NCI-H2171 treated with DMSO at 0.1 percent for 48 hours (cell line): ENCODE results near the gene CRISP1.
"Not testable (repeated sequence)": the region's sequence is repeated elsewhere in the genome, so short reads cannot be mapped to it uniquely, and the experiment has no call there.

Experiments
- DNase-seq: peaks from one replicate; lab custom pipeline; 2025; lab: John Stamatoyannopoulos, UW

The CRISP1 gene

GRCh38 chr6:49866485-49866943, at the start of gene CRISP1:
Gene CRISP1 (minus strand): TSS chr6:49866535. CDS start chr6:49857400, 9,135 bp downstream.
- DNase-seq: no peak

GRCh38 chr6:49915035-49915434, 48.7 kb upstream of the CRISP1 start:
- DNase-seq: peak; percentile 23

- DNase-seq: peak; percentile 79
Measured at GRCh38 chr6:49913636-49914375, 47.5 kb upstream of the CRISP1 start.

GRCh38 chr6:49912196-49912595, 45.9 kb upstream of the CRISP1 start:
- no peak for DNase-seq

GRCh38 chr6:49911252-49911651, 44.9 kb upstream of the CRISP1 start:
- no peak for DNase-seq

- DNase-seq: peak; percentile 74
Measured at GRCh38 chr6:49909563-49909962, 43.2 kb upstream of the CRISP1 start.

GRCh38 chr6:49906526-49906925, 40.2 kb upstream of the CRISP1 start:
- DNase-seq: peak; percentile 94

GRCh38 chr6:49905296-49905695, 39.0 kb upstream of the CRISP1 start:
- DNase-seq: no peak

GRCh38 chr6:49902856-49903255, 36.5 kb upstream of the CRISP1 start:
- no peak for DNase-seq

GRCh38 chr6:49898904-49899566, 32.7 kb upstream of the CRISP1 start:
- no peak for DNase-seq

GRCh38 chr6:49895553-49895952, 29.2 kb upstream of the CRISP1 start:
- DNase-seq: not testable (repeated sequence)

- DNase-seq: peak; percentile 15
Measured at GRCh38 chr6:49892280-49892679, 25.9 kb upstream of the CRISP1 start.

- no peak for DNase-seq
Measured at GRCh38 chr6:49890988-49891387, 24.7 kb upstream of the CRISP1 start.

GRCh38 chr6:49888742-49889431, 22.6 kb upstream of the CRISP1 start:
- no peak for DNase-seq

- DNase-seq: no peak
Measured at GRCh38 chr6:49868951-49869529, 2.7 kb upstream of the CRISP1 start.

- DNase-seq: no peak
Measured at GRCh38 chr6:49856282-49856681, 10.1 kb downstream of the CRISP1 start.

- no peak for DNase-seq
Measured at GRCh38 chr6:49855221-49855620, 11.1 kb downstream of the CRISP1 start.

GRCh38 chr6:49852975-49853374, 13.4 kb downstream of the CRISP1 start:
- no peak for DNase-seq

GRCh38 chr6:49849213-49849907, 17.0 kb downstream of the CRISP1 start:
- DNase-seq: peak; percentile 65

GRCh38 chr6:49847673-49848072, 18.7 kb downstream of the CRISP1 start:
- DNase-seq: no peak

- no peak for DNase-seq
Measured at GRCh38 chr6:49847014-49847413, 19.3 kb downstream of the CRISP1 start.

- DNase-seq: no peak
Measured at GRCh38 chr6:49841424-49841823, 24.9 kb downstream of the CRISP1 start.
